HUDEP-2 (cell line): ENCODE results near the gene AANAT.

Experiments used
- DNase-seq, 76 experiments: peaks; one replicate each; lab custom pipeline; 2025; ENCODE audit not compliant: unreplicated experiment in 76 of 76; lab: John Stamatoyannopoulos, UW

The AANAT gene

GRCh38 chr17:76467366-76467765, at the start of gene AANAT:
Gene AANAT (plus strand): TSS chr17:76467603. CDS start chr17:76468747, 1,144 bp downstream.
- no peak for DNase-seq

- DNase-seq: no peak
These were observed 47.7 kb upstream of the AANAT start for GRCh38 chr17:76419576-76420260.

GRCh38 chr17:76420356-76421043, 46.9 kb upstream of the AANAT start:
- DNase-seq: no peak

- no peak for DNase-seq
These were observed 46.4 kb upstream of the AANAT start for GRCh38 chr17:76421044-76421407.

- DNase-seq: no peak
These were observed 45.0 kb upstream of the AANAT start for GRCh38 chr17:76422406-76422805.

- no peak for DNase-seq
These were observed 44.5 kb upstream of the AANAT start for GRCh38 chr17:76422860-76423259.

- no peak for DNase-seq
These were observed 40.5 kb upstream of the AANAT start for GRCh38 chr17:76426853-76427252.

GRCh38 chr17:76427501-76428231, 39.7 kb upstream of the AANAT start:
- no peak for DNase-seq

GRCh38 chr17:76428511-76428910, 38.9 kb upstream of the AANAT start:
- no peak for DNase-seq

- no peak for DNase-seq
These were observed 35.9 kb upstream of the AANAT start for GRCh38 chr17:76431509-76431908.

- no peak for DNase-seq
These were observed 35.4 kb upstream of the AANAT start for GRCh38 chr17:76432004-76432403.

- DNase-seq: peak in 12 of 76 experiments; percentile 9 to 41 (median 17)
These were observed 34.6 kb upstream of the AANAT start for GRCh38 chr17:76432712-76433336.

GRCh38 chr17:76433693-76434092, 33.7 kb upstream of the AANAT start:
- no peak for DNase-seq

- no peak for DNase-seq
These were observed 32.5 kb upstream of the AANAT start for GRCh38 chr17:76434870-76435269.

- no peak for DNase-seq
These were observed 31.7 kb upstream of the AANAT start for GRCh38 chr17:76435751-76436150.

GRCh38 chr17:76437467-76438402, 29.7 kb upstream of the AANAT start:
- no peak for DNase-seq

GRCh38 chr17:76438906-76439305, 28.5 kb upstream of the AANAT start:
- no peak for DNase-seq

- no peak for DNase-seq
These were observed 28.0 kb upstream of the AANAT start for GRCh38 chr17:76439314-76439928.

- DNase-seq: peak in 64 of 76 experiments; percentile 8 to 70 (median 47)
These were observed 26.5 kb upstream of the AANAT start for GRCh38 chr17:76440751-76441362.
